Endothelial cell of umbilical vein (primary cell): Measurements from ENCODE around the gene KCNH5. TPM values are rescaled to one million over a fixed set of nuclear protein-coding genes. Genes with fewer than 3 reads are reported as not detected.

Experiments used
- BruUV-seq: library from RNA; stranded (reverse); fragments of 400-500 nt; replicated peaks from 2 replicates; lab custom pipeline; 2021; lab: Mats Ljungman, UMichigan
- CTCF ChIA-PET: fragments of 300-600, 350-600 bp; sonication (Branson Sonifier 250); formaldehyde crosslinking; loops from one replicate; lab custom pipeline; 2021; ENCODE audit warnings: antibody characterized with exemption, inconsistent platforms; lab: Charles Lee
- POLR2A ChIA-PET: fragments of 300-600, 350-600 bp; sonication (Branson Sonifier 250); formaldehyde crosslinking; loops from one replicate; lab custom pipeline; 2021; ENCODE audit warnings: antibody characterized with exemption, inconsistent platforms; lab: Charles Lee
- DNase-seq: peaks from one replicate; pipeline ENCODE4 v3.0.0-alpha.2; 2011; ENCODE audit warnings: low read depth, low spot score
- FAIRE-seq: peaks from 2 replicates; lab custom pipeline; 2011; peaks lifted over from hg19 to GRCh38; lab: Jason Lieb, UNC
- H2AFZ ChIP-seq: 2 replicates; pipeline ENCODE4 v1.6.0; 2012; ENCODE audit warnings: low read depth, low read length, control low read depth, inconsistent platforms
- H3K27ac ChIP-seq: 2 replicates; pipeline ENCODE4 v1.5.1; 2011; ENCODE audit warnings: low read depth, mild to moderate bottlenecking, control low read depth, low read length, moderate library complexity; ENCODE audit not compliant: insufficient read depth
- H3K27me3 ChIP-seq, 2 experiments: 2 replicates each; pipeline versions ENCODE4 v1.6.0 to v1.6.1; 2011; ENCODE audit warnings: low read length in 2 of 2, mixed read lengths in 1 of 2; ENCODE audit not compliant: control insufficient read depth in 2 of 2, insufficient read depth in 2 of 2
- H3K36me3 ChIP-seq, 2 experiments: 2 replicates in 1 of 2; 3 replicates in 1 of 2; pipeline ENCODE4 v1.5.1; 2011; ENCODE audit warnings: low read length in 2 of 2, mild to moderate bottlenecking in 1 of 2, moderate library complexity in 1 of 2; ENCODE audit not compliant: control insufficient read depth in 2 of 2, insufficient read depth in 2 of 2; ENCODE audit errors: extremely low read depth in 1 of 2
- H3K4me1 ChIP-seq: 3 replicates; pipeline ENCODE4 v1.5.1; 2011; ENCODE audit warnings: mild to moderate bottlenecking, low read length; ENCODE audit not compliant: control insufficient read depth, insufficient read depth; ENCODE audit errors: extremely low read depth
- H3K4me2 ChIP-seq: 2 replicates; pipeline ENCODE4 v1.6.1; 2011; ENCODE audit warnings: low read length, control low read depth, mixed read lengths; ENCODE audit not compliant: insufficient read depth
- H3K4me3 ChIP-seq, 3 experiments: fragments of 200-600 bp in 1 of 3; sonication (generic), shearing (Covaris generic) in 1 of 3; replicated peaks in 1 of 3; 2 replicates each; pipeline ENCODE4 v1.5.1; 2011 to 2016; ENCODE audit warnings: control low read depth in 3 of 3, low read length in 3 of 3, mild to moderate bottlenecking in 2 of 3, inconsistent platforms in 1 of 3, low read depth in 1 of 3, moderate library complexity in 1 of 3; ENCODE audit not compliant: insufficient read depth in 1 of 3
- H3K79me2 ChIP-seq: 2 replicates; pipeline ENCODE4 v1.6.0; 2012; ENCODE audit warnings: low read length, inconsistent platforms; ENCODE audit not compliant: control insufficient read depth, insufficient read depth
- H3K9ac ChIP-seq: replicated peaks from 2 replicates; pipeline ENCODE3; 2011; ENCODE audit warnings: low read length, control low read depth; ENCODE audit not compliant: insufficient read depth; ENCODE audit errors: extremely low read depth
- H3K9me1 ChIP-seq: replicated peaks from 3 replicates; pipeline ENCODE4 v1.6.0; 2011; ENCODE audit warnings: mild to moderate bottlenecking, low read length; ENCODE audit not compliant: control insufficient read depth, insufficient read depth; ENCODE audit errors: extremely low read depth
- H3K9me3 ChIP-seq: replicated peaks from 2 replicates; pipeline ENCODE4 v1.5.1; 2012; ENCODE audit warnings: low read length, inconsistent platforms; ENCODE audit not compliant: control insufficient read depth, insufficient read depth
- H4K20me1 ChIP-seq: replicated peaks from 2 replicates; pipeline ENCODE3; 2011; ENCODE audit warnings: mild to moderate bottlenecking, low read length; ENCODE audit not compliant: control insufficient read depth, insufficient read depth; ENCODE audit errors: extremely low read depth
- CTCF ChIP-seq, 2 donors: IDR thresholded peaks; 1 replicate in 1 of 2; 2 replicates in 1 of 2; pipeline ENCODE4 v1.5.1; 2011; ENCODE audit warnings: low read length in 2 of 2, mild to moderate bottlenecking in 2 of 2, moderate library complexity in 2 of 2, control low read depth in 1 of 2, inconsistent platforms in 1 of 2, low read depth in 1 of 2; ENCODE audit not compliant: insufficient read depth in 1 of 2; ENCODE audit errors: extremely low read depth in 1 of 2
- EZH2 ChIP-seq: IDR thresholded peaks from 2 replicates; pipeline ENCODE4 v1.6.1; 2012; ENCODE audit warnings: borderline replicate concordance, low read depth, mild to moderate bottlenecking, moderate library complexity, low read length, inconsistent platforms; ENCODE audit not compliant: severe bottlenecking
- FOS ChIP-seq: IDR thresholded peaks from 2 replicates; pipeline ENCODE4 v1.6.1; 2011; ENCODE audit warnings: mild to moderate bottlenecking, low read length, moderate library complexity, borderline replicate concordance; ENCODE audit not compliant: insufficient read depth
- GATA2 ChIP-seq: IDR thresholded peaks from 2 replicates; pipeline ENCODE4 v1.7.0; 2011; ENCODE audit warnings: low read depth, mild to moderate bottlenecking, moderate library complexity, mixed read lengths, low read length; ENCODE audit not compliant: insufficient read length, insufficient read depth
- JUN ChIP-seq: IDR thresholded peaks from 2 replicates; pipeline ENCODE4 v1.6.1; 2011; ENCODE audit warnings: borderline replicate concordance, low read depth; ENCODE audit not compliant: insufficient read length, insufficient read depth
- MAX ChIP-seq: IDR thresholded peaks from 2 replicates; pipeline ENCODE4 v1.6.1; 2011; ENCODE audit not compliant: insufficient read depth, insufficient read length
- MYC ChIP-seq: IDR thresholded peaks from one replicate; pipeline ENCODE4 v1.6.1; 2011; ENCODE audit warnings: mild to moderate bottlenecking, low read depth, low read length
- POLR2A ChIP-seq: IDR thresholded peaks from 2 replicates; pipeline ENCODE4 v1.6.1; 2012; ENCODE audit warnings: low read depth, mild to moderate bottlenecking, control low read depth, low read length
- POLR2AphosphoS5 ChIP-seq: IDR thresholded peaks from 2 replicates; pipeline ENCODE4 v1.6.1; 2012; ENCODE audit warnings: low read depth, mild to moderate bottlenecking, control low read depth, low read length, moderate library complexity; ENCODE audit not compliant: insufficient read depth
- dilution Hi-C: fragments of 300-500 bp; cut with MboI; formaldehyde crosslinking; loops from one replicate; pipeline ENCODE4 v1.15.0; 2019; ENCODE audit warnings: low sequenced_read_pairs; ENCODE audit not compliant: extremely low pct_ligation_motif_present
- intact Hi-C: fragments of 100-400 bp; cut with micrococcal nuclease; formaldehyde crosslinking; loops from one replicate; pipeline ENCODE4 v1.10.0; 2022
- polyA plus RNA-seq, 4 experiments: library from polyadenylated mRNA; depleted of rRNA in 3 of 4; stranded (reverse) in 3 of 4; unstranded in 1 of 4; fragments of >200 nt; gene quantifications; 2 replicates each; pipeline versions ENCODE4 v1.2.1 to v1.2.3, GENCODE V29; 2011 to 2012; ENCODE audit warnings: missing spikeins in 1 of 4
- total RNA-seq: library from RNA; stranded (reverse); gene quantifications from 2 replicates; pipeline ENCODE4 v1.2.3, GENCODE V29; 2021

The KCNH5 gene
- total and polyA plus RNA-seq, 2 donors (not counting 3 experiments of a cell fraction or from before 2014, with no cell fraction given): not detected

- Histone ChIP-seq H3K9me1 (no peaks in the 10 kb centered on the region), H3K27ac (no peak overlapping the region), H3K27me3 (no peaks in the 10 kb centered on the region), H2AFZ (no peak overlapping the region), H4K20me1 (no peaks in the 10 kb centered on the region), H3K4me1 (no peaks in the 10 kb centered on the region), H3K4me3 (no peak overlapping the region), H3K9ac (no peak overlapping the region), H3K4me2 (no peak overlapping the region), H3K9me3 (no peaks in the 10 kb centered on the region), H3K79me2 (no peaks in the 10 kb centered on the region), H3K36me3 (no peaks in the 10 kb centered on the region)
- FAIRE-seq (no peak), DNase-seq (no peak)
- POLR2A ChIA-PET: interaction anchor here (0.7 kb wide), 2 partner anchors 211 to 903 kb away, joined by 6 to 12 read pairs; no protein-coding TSS in a partner anchor
- dilution Hi-C loops (no loop called here), intact Hi-C loops (no loop called here)
- CTCF ChIA-PET: no interaction called here
- no peak for TF ChIP-seq GATA2
- TF ChIP-seq CTCF (IDR thresholded peaks at IDR 0.05; ENCODE audit: extremely low read depth in 1 of 2, insufficient read depth in 1 of 2, low read depth in 1 of 2, low read length in 2 of 2): no peak
- TF ChIP-seq JUN: no peak
- TF ChIP-seq MAX: no peak
- TF ChIP-seq POLR2AphosphoS5: no peak
- no peak for TF ChIP-seq FOS
- no peak for TF ChIP-seq POLR2A
- TF ChIP-seq MYC: no peak
- TF ChIP-seq EZH2: no peak
- no TSS peak for BruUV-seq
Observed at GRCh38 chr14:62800577-62800976, 244.7 kb downstream of the KCNH5 start.
